Activated T-cell treated with anti-CD3 and anti-CD28 coated beads for 1 hour (primary cell): ENCODE results near the gene UNC79.

Source experiments
- DNase-seq: peaks from one replicate; pipeline ENCODE4 v3.0.0-alpha.2; 2020; ENCODE audit warnings: low read depth

Gene UNC79

DNA sequence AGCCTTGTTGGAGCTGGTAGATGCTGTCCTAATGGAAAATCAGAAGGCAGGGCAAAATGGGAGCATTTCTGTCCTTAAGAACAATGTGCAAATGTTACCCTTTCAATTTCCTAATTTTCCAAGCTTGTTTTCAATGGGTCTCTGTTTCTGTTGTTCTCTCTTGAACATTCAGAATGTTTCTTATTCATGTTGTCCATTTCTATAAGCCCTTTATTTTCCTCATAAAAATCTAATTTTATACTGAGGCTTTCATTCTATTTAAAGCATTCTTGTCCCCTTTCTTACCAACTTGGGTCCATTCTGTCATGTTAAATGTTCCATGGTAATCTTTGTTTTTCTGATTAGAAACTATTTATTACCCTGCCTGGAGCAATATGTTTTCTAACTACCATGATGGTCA is 232.6 kb downstream of the UNC79 start:
- DNase-seq = no peak

DNA sequence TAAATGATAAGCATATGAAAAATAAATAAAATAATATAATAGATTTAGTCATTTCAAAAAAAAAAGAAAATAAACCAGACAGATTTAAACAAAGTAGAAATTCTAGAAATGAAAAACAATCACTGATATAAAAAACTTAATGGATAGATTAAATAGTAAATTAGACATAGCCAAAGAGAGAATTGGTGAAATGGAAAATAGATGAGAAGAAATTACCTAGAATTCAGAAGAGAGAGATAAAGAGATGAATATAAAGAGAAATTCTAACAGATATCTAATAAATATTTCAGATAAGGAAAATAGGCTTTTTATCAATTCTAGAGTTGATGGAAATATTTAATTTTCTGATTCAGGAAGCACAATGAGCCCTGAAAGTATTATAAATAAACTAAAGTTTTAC is 234.4 kb downstream of the UNC79 start:
- DNase-seq = no peak

DNA sequence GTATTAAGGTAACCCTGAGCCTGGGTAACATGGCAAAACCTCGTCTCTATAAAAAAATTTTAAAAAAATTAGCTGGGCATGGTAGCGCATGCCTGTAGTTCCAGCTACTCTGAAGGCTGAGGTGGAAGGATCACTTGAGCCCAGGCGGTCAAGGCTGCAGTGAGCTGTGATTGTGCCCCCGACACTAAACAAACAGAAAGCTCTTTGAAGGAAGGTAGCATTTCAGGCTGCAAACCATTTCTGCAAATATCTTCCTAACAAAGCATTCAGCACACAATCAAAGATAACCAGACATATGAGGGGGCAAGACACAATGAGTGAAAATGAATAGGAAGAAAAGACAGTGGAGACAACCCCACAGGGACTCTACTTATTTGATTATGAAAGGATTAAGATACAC is 238.9 kb downstream of the UNC79 start:
- no peak for DNase-seq

DNA sequence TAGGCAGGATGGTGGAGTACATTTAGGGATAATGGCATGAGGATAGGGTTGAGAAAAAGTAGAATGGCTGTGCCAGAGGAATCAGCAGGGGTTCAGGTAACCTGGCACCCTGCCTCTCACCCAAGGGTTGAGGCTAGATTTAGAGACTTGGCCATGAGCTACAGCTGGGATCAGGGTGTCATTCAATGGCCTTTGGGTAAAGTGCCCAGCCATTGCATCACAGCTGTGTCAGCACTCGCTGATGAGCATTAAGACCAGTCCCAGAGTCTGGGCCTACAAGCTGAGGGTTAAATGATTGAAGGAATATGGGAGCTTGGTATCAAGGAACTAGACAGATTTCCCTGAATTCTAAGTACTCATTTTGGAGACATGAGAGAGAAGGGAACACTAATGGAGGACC is 243.6 kb downstream of the UNC79 start:
- DNase-seq = no peak

DNA sequence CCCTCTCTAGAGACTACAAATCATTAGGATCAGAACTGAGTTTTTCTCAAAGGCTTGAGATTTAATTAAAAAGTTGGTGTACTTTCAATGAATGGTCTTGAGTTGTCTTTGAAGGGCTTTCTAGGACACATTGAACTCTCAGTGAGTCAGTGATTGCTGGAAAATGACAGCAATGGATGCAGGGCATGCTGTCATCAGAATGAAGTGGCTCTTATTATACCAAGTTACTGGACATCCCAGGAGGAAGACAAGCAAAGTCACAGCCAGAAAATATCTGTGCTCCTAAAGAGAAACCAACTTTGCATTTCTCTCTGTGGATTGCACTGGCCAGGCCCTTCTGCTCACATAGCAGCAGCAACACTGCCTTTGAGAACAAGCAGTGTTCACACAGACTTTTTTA is 244.9 kb downstream of the UNC79 start:
- DNase-seq = no peak

DNA sequence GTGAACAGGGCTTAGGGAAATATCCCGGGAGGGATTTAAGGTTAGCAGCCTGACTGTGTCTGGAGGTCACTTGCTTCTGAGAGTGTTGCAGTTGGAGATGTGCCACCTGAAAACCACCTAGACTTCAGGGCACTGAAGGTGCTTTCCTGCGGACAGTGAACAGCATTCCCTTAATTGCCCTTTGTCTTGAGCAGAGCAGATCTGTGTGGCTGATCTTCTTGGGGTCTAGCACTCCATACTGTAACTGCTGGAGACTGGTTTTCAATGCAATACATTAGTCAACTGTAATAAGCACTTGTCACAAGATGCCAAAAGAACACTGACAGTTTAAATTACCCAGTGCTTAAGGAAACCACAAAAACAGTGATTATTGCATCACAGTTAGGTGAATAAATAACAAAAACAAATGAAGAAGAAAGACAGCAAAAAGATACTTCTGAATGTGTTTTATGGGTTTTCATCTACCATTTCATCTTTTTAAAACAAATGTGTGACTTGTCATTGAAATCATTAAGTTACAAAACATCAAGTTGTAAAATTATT is 245.7 kb downstream of the UNC79 start:
- no peak for DNase-seq

DNA sequence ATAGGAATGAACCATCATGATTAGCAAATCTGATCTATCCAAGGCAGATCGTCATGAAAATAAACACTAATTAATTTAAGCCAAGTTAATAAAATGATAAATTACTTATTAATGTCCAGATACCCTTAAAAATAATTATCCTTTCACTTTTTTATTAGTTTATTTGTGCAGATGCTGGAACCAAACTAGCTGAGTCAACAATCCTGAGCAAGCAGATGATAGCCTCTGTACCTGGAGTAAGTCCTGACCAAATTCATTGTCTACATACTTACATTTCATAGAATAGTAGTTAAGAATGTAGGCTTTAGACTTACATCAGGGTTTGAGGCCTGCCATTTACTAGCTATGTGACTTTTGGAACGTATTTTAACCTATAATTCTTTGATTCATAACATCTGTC is 251.7 kb downstream of the UNC79 start:
- no peak for DNase-seq

DNA sequence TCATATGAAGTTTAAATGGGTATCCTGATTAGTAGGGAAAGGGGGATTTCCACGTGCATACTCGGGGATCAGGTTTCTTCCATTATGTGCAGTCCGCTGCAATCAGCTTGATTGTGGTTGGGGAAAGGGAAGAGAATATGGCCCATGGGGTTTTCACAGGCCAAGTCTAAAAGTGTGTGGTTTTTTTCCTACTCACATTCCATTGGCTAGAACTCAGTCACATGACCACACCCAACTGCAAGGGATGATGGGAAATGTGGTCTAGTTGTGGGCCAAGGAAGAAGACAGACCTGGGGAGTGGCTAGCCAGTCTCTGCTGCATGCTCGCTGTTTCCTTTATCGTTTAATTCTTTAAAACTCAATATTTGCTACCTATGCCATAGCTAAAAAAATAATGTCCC is 252.5 kb downstream of the UNC79 start:
- DNase-seq = no peak

DNA sequence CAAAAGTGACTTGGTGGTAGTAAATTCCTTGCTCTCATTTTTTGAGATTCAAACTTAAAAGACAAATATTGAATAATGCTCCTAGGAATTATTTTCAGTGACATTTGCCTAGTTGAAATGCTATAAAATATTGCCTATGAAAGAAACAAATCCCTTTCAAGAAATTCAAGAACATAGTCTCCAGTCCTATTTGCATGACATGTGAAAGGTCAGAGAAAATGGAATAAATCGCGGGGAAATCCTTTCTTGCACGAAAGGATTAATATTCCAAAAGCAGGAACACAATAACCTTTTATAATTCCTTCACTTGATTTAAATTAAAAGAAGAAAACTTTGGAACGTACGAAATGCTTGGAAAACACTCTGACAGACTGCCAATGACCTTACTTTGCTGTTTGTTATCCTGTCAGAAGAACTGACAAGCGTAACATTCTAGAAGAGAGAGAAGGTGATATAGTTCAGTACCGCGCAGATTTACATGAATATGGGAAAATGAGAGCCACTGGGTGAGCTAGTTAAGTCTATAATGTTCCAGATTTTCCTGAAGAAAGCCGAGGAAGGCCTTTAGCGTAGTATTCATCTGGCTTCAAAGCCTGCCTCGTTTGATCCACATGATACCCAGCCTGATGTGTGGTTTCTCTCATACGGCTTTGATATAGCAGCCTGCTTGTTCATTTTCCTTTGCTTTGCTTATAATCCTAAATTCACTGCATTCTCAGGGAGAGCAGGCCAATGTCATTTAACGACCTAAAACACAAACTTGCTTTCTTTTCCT is 254.6 kb downstream of the UNC79 start:
- no peak for DNase-seq

DNA sequence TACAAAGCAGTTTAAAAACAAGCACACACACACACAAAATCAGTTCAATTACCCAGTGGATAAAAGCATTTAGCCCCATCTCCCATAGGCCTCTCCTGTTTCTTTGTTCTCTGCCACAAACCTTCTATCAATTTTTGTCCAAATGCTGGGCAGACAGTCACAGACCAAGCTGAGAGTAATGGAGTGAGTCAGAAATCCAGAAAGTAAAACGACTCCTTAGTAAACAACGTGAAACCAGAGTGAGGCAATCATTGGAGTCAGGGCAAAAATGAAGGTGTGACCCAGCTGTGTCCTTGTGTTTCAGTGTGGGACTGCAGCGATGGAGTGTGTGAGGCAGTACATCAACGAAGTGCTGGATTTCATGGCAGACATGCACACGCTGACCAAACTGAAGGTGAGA is 255.5 kb downstream of the UNC79 start:
- no peak for DNase-seq

DNA sequence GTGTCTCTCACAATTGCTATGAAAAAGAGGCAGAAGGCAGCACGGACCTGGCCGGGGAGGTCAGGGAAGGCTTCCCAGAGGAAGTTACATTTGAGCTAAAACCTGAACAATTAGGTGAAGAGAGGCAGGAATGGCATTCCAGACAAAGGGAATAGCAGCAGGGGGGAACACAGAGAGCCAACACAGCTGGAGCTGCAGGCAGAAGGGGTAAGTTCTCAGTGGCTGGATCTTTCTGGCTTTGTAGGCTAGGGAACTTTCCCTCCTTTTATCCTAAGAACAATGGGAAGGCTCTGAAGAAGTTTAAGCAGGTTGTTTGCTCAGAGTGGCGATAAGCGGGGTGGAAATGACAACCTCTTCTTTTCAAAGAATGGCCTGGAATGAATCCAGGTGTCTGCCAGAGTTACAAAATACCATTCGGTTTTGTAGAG is 257.5 kb downstream of the UNC79 start:
- DNase-seq = no peak

DNA sequence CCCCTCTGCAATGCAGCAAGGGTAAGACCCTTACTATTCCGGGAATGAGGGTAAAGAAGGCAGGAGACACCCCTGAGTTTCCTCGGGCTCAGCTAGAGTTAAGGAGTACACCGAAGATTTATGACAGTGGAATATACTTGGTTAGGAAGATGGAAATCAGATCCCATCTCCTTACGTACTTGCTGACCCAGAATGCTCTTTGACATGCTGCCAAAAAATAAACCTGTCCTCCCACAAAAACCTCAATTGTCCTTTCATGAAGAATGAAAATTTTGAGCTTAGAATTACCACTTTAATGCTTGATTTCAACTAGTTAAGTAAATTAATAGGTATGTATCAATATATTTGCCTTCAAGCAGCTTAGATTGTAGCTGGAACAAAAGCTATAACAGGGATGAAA is 258.1 kb downstream of the UNC79 start:
- no peak for DNase-seq

DNA sequence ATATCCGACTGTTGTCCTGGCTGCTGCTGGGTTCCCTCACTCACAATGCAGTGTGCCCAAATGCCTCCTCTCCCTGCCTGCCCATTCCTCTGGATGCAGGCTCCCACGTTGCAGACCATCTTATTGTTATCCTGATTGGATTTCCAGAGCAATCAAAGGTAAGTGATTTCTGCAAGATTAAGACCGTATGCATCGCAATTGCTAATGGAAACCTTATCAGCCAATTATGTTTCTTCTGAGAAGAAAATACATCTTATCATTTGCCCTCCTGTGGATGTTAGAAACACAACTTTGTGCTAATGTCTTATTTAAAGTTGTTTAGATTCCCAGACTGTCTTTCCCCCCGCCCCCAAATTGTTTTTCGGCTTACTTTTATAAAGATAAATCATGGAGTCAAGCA is 259.4 kb downstream of the UNC79 start:
- no peak for DNase-seq

DNA sequence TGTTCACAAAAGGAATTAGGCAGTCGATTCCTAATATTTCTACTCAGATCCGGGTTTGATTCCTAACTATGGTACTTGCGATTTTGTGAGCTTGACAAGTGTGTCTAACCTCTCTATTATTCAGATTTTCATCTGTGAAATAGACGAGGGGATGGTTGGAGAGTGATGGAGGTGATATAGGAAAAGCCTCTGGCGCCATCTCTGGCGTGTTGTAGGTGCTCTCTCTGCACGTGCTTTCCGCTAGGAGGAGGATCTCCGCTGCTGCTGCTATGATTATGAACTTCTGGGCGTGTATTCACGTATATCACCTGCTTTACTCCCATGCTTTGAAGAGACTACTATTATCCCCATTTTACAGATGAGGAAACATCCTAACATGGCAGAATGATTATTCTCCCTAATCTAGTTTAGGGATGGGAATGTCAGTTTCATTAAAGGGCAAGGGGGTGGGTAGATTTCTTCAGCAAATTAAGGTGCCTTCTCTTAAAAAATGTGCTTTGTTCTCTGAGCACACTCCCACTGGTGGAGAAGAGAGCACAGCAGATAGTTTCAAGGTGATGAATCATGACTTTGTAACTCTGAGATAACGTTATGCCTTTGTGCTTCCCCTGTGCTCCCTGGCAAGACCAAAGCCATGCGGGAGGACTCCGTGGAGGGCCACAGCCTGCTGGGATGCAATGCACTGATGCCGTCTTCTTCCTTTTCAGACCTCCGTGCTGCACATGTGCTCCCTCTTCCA is 260.5 kb downstream of the UNC79 start:
- no peak for DNase-seq

DNA sequence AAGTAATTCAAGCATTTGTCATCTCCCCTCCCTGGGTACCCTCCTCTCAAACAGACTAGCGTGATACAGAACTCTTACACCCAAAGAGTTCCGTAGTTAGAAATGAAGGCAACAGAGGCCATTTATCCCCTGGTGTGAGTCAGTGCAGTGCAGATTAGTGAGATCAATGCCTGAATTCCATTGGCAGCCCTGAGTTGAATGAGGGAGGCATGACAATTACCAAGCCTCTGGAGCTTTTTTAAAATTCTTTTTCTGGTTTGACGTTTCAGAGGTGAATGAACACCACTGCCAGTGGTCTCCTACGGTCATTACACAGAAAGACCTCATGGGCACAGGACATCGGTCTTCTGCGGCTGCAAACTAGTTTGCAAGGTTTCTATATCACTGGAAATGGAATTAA is 263.2 kb downstream of the UNC79 start:
- DNase-seq = no peak

DNA sequence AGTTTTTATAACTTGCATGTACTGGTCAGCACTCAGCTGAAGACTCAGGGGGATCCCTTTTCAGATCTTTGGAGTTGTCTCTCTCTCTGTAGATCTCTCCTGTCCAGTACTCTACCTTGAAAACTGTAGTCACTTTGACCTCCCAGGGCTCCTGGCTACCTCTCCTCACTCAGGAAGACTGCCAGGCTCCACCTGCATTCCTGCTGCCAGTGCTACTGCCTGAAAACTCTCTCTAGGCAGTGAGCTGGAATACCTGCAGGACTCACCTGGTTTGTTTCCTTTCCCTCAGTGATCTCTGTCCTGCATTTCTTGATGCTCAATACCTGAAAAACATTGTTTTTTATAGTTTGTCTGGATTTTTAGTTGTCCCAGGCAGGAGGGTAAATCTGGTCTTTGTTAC is 270.2 kb downstream of the UNC79 start:
- no peak for DNase-seq

DNA sequence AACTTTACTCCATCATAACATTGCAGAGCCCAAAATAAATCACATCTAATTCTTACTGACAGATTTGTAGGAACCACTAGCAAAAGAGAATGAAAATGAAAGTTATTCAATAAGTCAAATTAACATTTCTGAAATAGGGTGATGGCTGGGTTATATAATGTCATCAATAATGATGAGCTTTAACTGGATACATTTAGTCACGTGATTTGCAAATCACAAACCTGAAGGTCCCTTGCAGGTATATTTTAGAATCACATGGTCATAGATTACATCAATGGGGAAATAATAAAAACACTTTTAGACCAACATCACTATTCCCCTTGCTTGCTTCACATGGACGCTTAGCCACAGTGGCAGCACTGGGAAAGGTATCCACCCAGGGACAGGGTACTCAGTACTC is 270.8 kb downstream of the UNC79 start:
- DNase-seq = no peak

DNA sequence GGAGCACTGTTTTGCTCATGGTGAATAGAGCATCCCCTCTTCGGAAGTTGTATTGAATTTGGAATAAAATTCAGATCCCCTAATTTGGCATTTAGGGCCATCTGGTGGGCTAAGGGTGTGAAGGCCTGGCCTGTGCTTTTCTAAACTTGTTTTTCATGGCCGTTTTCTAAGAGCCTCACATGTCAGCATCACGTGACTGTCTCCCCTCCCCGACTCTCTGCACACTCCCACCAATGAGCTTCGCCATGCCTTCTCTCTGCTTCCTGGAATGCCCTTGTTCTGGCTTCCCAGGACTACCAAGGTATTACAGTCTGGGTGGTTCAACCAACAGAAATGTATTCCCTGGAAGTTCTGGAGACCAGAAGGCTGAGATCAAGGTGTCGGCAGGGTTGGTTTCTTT is 272.2 kb downstream of the UNC79 start:
- no peak for DNase-seq

DNA sequence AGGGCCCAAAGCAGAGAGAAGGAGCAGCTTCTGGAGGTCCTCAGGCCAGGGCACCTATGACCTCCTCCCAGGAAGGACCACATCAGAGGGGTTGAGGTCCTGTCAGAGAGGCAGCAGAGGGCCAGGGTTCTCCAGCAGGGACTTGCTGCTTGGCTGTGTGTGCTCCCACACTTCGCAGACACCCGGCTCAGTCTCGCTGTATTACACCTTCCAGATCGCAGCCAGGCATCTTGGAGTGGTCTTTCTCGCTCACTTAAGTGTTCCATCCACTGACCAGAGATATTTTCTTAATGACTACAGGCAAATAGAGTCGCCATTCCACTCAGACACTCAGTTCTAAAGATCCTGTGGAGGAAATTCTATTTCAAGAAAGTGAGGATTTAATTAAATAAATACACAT is 273.2 kb downstream of the UNC79 start:
- DNase-seq = no peak

DNA sequence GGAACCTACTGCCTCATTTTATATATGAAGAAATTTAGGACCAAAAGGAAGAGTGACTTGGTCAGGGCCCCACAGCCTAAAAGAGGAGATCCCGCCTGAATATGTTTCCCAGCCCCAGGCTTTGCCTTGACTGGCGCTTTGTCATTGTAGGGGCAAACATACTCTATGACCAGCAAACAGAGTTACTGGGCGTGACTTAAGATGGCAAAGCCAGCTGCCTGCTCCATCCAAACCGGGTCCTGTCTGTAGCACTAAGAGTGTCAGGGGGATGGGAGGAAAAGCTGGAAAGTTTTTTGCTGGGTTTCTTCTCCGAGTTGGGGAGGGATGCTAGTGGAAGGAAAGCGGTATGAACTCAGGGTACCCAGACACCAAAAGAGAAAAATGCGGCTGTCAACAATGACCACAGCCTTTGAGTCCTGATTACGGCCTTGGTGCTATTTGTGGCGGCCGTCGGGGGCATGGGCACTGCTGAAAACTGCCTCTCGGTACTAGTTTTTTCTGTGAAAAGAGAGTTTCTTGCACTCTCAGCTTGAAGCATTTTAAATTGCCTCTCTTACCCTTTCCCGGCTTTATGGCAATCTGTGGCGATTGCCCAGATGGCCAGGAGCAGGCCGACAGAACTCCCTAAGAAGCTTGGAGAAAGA is 274.9 kb downstream of the UNC79 start:
- DNase-seq = no peak

DNA sequence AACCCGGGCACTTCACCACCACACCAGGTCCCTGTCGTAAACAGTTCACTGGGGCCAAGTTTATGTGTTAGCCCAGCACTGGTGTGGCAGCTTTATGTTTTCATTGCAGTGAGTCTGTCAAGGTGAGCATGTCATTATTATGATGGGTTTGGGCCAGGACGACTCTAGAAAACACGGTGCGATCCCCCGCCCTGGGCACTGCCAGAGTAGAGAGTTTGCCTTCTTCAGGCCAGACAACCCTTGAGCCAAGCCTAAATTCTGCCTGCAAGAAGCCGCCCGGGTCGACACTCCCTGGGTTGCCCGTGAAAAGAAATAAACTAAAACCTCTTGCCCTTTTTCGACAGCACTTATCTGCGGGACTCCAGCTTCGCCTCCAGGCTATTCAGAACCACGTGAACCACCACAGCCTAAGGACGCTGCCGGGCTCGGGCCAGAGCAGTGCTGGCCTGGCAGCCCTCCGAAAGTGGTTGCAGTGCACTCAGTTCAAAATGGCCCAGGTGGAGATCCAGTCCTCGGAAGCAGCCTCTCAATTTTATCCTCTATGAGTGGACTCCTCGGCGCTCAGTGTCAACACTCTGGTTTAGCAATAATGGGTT is 275.7 kb downstream of the UNC79 start:
- no peak for DNase-seq

DNA sequence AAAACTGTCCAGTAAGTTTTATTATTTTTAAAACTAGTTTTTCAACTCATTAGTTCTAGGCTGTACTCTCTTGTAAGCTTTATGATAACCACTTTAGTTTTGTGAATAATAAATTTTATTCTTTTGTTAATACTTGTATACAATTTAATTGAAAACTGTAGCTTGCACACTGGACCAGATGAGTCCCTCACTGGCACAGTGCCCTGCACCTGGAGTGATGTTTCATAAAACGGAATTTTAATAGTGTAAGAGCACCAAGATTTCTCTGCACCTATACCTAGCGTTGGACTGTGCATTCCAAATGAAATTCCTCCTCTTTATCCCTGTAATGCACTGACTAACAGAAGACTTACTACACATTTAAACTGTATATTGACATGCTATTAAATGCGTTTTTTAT is 276.7 kb downstream of the UNC79 start:
- DNase-seq = no peak

DNA sequence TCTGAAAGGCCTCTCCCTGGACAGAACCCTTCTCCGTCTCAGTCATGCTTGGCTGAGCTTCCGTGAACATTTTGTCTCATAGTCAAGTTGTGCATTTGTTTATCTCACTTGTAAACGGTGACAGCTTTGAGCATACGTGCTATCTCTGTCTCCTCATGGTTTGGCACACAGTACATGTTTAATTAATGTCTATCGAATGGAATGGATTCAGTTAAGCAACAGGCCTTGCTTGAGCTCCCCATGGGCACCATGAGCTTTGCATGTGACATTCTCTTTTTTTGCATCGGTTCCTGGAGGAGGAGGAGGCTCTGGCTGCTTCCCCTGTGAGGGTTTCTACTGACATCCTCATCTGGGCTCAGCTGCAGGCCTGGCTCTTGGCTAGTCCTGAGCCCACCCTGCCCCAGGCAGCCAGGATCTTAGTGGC is 277.6 kb downstream of the UNC79 start:
- DNase-seq = no peak
